HG03558 (cell line): ENCODE measurements around the gene MRPL16.
"Not testable (repeated sequence)": the region's sequence is repeated elsewhere in the genome, so short reads cannot be mapped to it uniquely, and the experiment has no call there.

Experiments used
- ATAC-seq: cut with Tn5 transposase; IDR thresholded peaks from one replicate; pipeline ENCODE4 v1.9.1; 2021; ENCODE audit warnings: moderate number of reproducible peaks; ENCODE audit not compliant: unreplicated experiment; ENCODE audit errors: extremely low read depth

The MRPL16 gene

GRCh38 chr11:59810189-59810910 is at the start of gene MRPL16:
Gene MRPL16 (minus strand): TSS chr11:59810778. CDS start chr11:59810658, 120 bp downstream.
- peak; percentile 84 for ATAC-seq

- no peak for ATAC-seq
Measured at GRCh38 chr11:59859673-59860072, 49.1 kb upstream of the MRPL16 start.

GRCh38 chr11:59857439-59858434 is 47.2 kb upstream of the MRPL16 start:
- no peak for ATAC-seq

GRCh38 chr11:59854871-59855270 is 44.3 kb upstream of the MRPL16 start:
- ATAC-seq: no peak

GRCh38 chr11:59851416-59851815 is 40.8 kb upstream of the MRPL16 start:
- not testable (repeated sequence) for ATAC-seq

GRCh38 chr11:59849551-59849950 is 39.0 kb upstream of the MRPL16 start:
- not testable (repeated sequence) for ATAC-seq

- ATAC-seq: peak; percentile 65
Measured at GRCh38 chr11:59849129-59849528, 38.6 kb upstream of the MRPL16 start.

GRCh38 chr11:59848439-59848838 is 37.9 kb upstream of the MRPL16 start:
- not testable (repeated sequence) for ATAC-seq

GRCh38 chr11:59847626-59848025 is 37.0 kb upstream of the MRPL16 start:
- no peak for ATAC-seq

- no peak for ATAC-seq
Measured at GRCh38 chr11:59846556-59846955, 36.0 kb upstream of the MRPL16 start.

- ATAC-seq: no peak
Measured at GRCh38 chr11:59845399-59845798, 34.8 kb upstream of the MRPL16 start, which contains the start of gene CBLIF. Gene CBLIF (minus strand): TSS chr11:59845499. CDS start chr11:59845453, 46 bp downstream.

- no peak for ATAC-seq
Measured at GRCh38 chr11:59842316-59842715, 31.7 kb upstream of the MRPL16 start.

GRCh38 chr11:59841514-59841913 is 30.9 kb upstream of the MRPL16 start:
- ATAC-seq: no peak

GRCh38 chr11:59839615-59840014 is 29.0 kb upstream of the MRPL16 start:
- no peak for ATAC-seq

GRCh38 chr11:59833602-59834001 is 23.0 kb upstream of the MRPL16 start:
- ATAC-seq: no peak

GRCh38 chr11:59829358-59829757 is 18.8 kb upstream of the MRPL16 start:
- ATAC-seq: no peak

- ATAC-seq: no peak
Measured at GRCh38 chr11:59822989-59823566, 12.5 kb upstream of the MRPL16 start.

GRCh38 chr11:59818572-59818971 is 8.0 kb upstream of the MRPL16 start:
- ATAC-seq: no peak

- not testable (repeated sequence) for ATAC-seq
Measured at GRCh38 chr11:59816434-59816833, 5.9 kb upstream of the MRPL16 start.

- no peak for ATAC-seq
Measured at GRCh38 chr11:59815754-59816153, 5.2 kb upstream of the MRPL16 start.

GRCh38 chr11:59814021-59814420 is 3.4 kb upstream of the MRPL16 start:
- no peak for ATAC-seq
